GM19324 (cell line): ENCODE measurements around the gene GFRAL.
"Not testable (repeated sequence)": the region's sequence is repeated elsewhere in the genome, so short reads cannot be mapped to it uniquely, and the experiment has no call there.

Experiments
- ATAC-seq: cut with Tn5 transposase; IDR thresholded peaks from one replicate; pipeline ENCODE4 v1.9.1; 2021; ENCODE audit warnings: mild to moderate bottlenecking, moderate library complexity; ENCODE audit not compliant: unreplicated experiment, low FRiP score

GFRAL gene

GRCh38 chr6:55327169-55327568, at the start of gene GFRAL:
Gene GFRAL, plus strand, starts transcription at chr6:55327469. Its CDS starts 86 bp downstream, at chr6:55327555.
- ATAC-seq: no peak

- no peak for ATAC-seq
Observed at GRCh38 chr6:55277646-55278045, 49.6 kb upstream of the GFRAL start.

- no peak for ATAC-seq
Observed at GRCh38 chr6:55281215-55281614, 46.1 kb upstream of the GFRAL start.

- ATAC-seq: no peak
Observed at GRCh38 chr6:55282115-55282514, 45.2 kb upstream of the GFRAL start.

GRCh38 chr6:55286824-55287223, 40.4 kb upstream of the GFRAL start:
- no peak for ATAC-seq

GRCh38 chr6:55290736-55291135, 36.5 kb upstream of the GFRAL start:
- ATAC-seq: no peak

GRCh38 chr6:55293116-55293515, 34.2 kb upstream of the GFRAL start:
- no peak for ATAC-seq

GRCh38 chr6:55297214-55297613, 30.1 kb upstream of the GFRAL start:
- ATAC-seq: not testable (repeated sequence)

GRCh38 chr6:55299286-55299985, 27.8 kb upstream of the GFRAL start:
- ATAC-seq: no peak

GRCh38 chr6:55304747-55305146, 22.5 kb upstream of the GFRAL start:
- no peak for ATAC-seq

- ATAC-seq: no peak
Observed at GRCh38 chr6:55319961-55320695, 7.1 kb upstream of the GFRAL start.

- ATAC-seq: no peak
Observed at GRCh38 chr6:55320696-55321086, 6.6 kb upstream of the GFRAL start.

- no peak for ATAC-seq
Observed at GRCh38 chr6:55377150-55377549, 49.9 kb downstream of the GFRAL start.

- no peak for ATAC-seq
Observed at GRCh38 chr6:55379471-55379870, 52.2 kb downstream of the GFRAL start.

- ATAC-seq: no peak
Observed at GRCh38 chr6:55379895-55380294, 52.6 kb downstream of the GFRAL start.

GRCh38 chr6:55388211-55388610, 60.9 kb downstream of the GFRAL start:
- no peak for ATAC-seq

- ATAC-seq: no peak
Observed at GRCh38 chr6:55395871-55396270, 68.6 kb downstream of the GFRAL start.

- no peak for ATAC-seq
Observed at GRCh38 chr6:55397986-55398385, 70.7 kb downstream of the GFRAL start.

GRCh38 chr6:55399351-55399750, 72.1 kb downstream of the GFRAL start:
- no peak for ATAC-seq

- no peak for ATAC-seq
Observed at GRCh38 chr6:55405474-55406235, 78.4 kb downstream of the GFRAL start.

- ATAC-seq: no peak
Observed at GRCh38 chr6:55410674-55411073, 83.4 kb downstream of the GFRAL start.
